Cardiac fibroblast (primary cell): ENCODE measurements around the gene ADARB2.

ENCODE experiments used
- DNase-seq, 2 donors: peaks; one replicate each; pipeline versions ENCODE4 v3.0.0 to v3.0.0-alpha.2; 2010; ENCODE audit warnings: low read depth in 2 of 2
- H3K4me3 ChIP-seq, 2 donors: replicated peaks in 1 of 2; 1 replicate in 1 of 2; 2 replicates in 1 of 2; pipeline ENCODE4 v1.5.1; 2011; ENCODE audit warnings: low read depth in 2 of 2, low read length in 2 of 2, mild to moderate bottlenecking in 2 of 2, moderate library complexity in 1 of 2
- CTCF ChIP-seq: IDR thresholded peaks from one replicate; pipeline ENCODE4 v1.5.1; 2011; ENCODE audit warnings: low read depth, mild to moderate bottlenecking, low read length, inconsistent platforms

The ADARB2 gene

GRCh38 chr10:1394155-1394912 is 343.0 kb downstream of the ADARB2 start:
- no peak for TF ChIP-seq CTCF
- no peak overlapping the region for H3K4me3 ChIP-seq
- no peak for DNase-seq

GRCh38 chr10:1393481-1393880 is 343.8 kb downstream of the ADARB2 start:
- no peak overlapping the region for H3K4me3 ChIP-seq
- no peak for TF ChIP-seq CTCF
- no peak for DNase-seq

GRCh38 chr10:1392127-1392526 is 345.2 kb downstream of the ADARB2 start:
- TF ChIP-seq CTCF = no peak

GRCh38 chr10:1390200-1390599 is 347.1 kb downstream of the ADARB2 start:
- no peak overlapping the region for H3K4me3 ChIP-seq
- DNase-seq = no peak
- no peak for TF ChIP-seq CTCF

More at GRCh38 chr10:1392127-1392526, 345.2 kb downstream of the ADARB2 start:
- H3K4me3 ChIP-seq = no peak overlapping the region
- DNase-seq = no peak

GRCh38 chr10:1384026-1384425 is 353.3 kb downstream of the ADARB2 start:
- no peak overlapping the region for H3K4me3 ChIP-seq
- TF ChIP-seq CTCF = no peak
- DNase-seq = no peak

GRCh38 chr10:1382711-1383110 is 354.6 kb downstream of the ADARB2 start:
- DNase-seq = no peak

More at GRCh38 chr10:1382711-1383110, 354.6 kb downstream of the ADARB2 start:
- no peak overlapping the region for H3K4me3 ChIP-seq
- TF ChIP-seq CTCF = no peak
